PC-3 (cell line): ENCODE data around the gene ASCL4.

Experiments
- EZH2 ChIP-seq: fragments of 300-600 bp; sonication (generic); IDR thresholded peaks from one replicate; pipeline ENCODE4 v1.6.1; 2017; ENCODE audit warnings: antibody characterized with exemption, mild to moderate bottlenecking, low read length; ENCODE audit not compliant: unreplicated experiment
- EZH2phosphoT487 ChIP-seq: fragments of 300-600 bp; sonication (generic); IDR thresholded peaks from 2 replicates; pipeline ENCODE4 v1.6.1; 2018; ENCODE audit warnings: mild to moderate bottlenecking, antibody characterized with exemption, low read length, borderline replicate concordance
- TF ChIP-seq, protein P1 (sequence below): fragments of 300-600 bp; sonication (generic); conservative IDR thresholded peaks from 2 replicates; pipeline ENCODE4 v1.5.1; 2017; ENCODE audit warnings: antibody characterized with exemption, low read depth, mild to moderate bottlenecking, low read length

DNA sequence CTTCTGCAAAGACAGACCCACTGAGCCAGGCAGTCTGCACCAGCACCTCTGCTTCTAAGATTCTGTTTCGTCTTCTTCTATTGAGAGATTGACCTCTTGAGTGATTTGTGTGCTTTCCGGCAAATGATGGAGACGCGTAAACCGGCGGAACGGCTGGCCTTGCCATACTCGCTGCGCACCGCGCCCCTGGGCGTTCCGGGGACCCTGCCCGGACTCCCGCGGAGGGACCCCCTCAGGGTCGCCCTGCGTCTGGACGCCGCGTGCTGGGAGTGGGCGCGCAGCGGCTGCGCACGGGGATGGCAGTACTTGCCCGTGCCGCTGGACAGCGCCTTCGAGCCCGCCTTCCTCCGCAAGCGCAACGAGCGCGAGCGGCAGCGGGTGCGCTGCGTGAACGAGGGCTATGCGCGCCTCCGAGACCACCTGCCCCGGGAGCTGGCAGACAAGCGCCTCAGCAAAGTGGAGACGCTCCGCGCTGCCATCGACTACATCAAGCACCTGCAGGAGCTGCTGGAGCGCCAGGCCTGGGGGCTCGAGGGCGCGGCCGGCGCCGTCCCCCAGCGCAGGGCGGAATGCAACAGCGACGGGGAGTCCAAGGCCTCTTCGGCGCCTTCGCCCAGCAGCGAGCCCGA, 703 bp downstream of the ASCL4 start:
- TF ChIP-seq, protein P1, sequence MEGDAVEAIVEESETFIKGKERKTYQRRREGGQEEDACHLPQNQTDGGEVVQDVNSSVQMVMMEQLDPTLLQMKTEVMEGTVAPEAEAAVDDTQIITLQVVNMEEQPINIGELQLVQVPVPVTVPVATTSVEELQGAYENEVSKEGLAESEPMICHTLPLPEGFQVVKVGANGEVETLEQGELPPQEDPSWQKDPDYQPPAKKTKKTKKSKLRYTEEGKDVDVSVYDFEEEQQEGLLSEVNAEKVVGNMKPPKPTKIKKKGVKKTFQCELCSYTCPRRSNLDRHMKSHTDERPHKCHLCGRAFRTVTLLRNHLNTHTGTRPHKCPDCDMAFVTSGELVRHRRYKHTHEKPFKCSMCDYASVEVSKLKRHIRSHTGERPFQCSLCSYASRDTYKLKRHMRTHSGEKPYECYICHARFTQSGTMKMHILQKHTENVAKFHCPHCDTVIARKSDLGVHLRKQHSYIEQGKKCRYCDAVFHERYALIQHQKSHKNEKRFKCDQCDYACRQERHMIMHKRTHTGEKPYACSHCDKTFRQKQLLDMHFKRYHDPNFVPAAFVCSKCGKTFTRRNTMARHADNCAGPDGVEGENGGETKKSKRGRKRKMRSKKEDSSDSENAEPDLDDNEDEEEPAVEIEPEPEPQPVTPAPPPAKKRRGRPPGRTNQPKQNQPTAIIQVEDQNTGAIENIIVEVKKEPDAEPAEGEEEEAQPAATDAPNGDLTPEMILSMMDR, result no peak
- TF ChIP-seq EZH2phosphoT487 (no peak), EZH2 (no peak)
